ENCODE data around the gene ARFIP1.

ARFIP1 gene

DNA sequence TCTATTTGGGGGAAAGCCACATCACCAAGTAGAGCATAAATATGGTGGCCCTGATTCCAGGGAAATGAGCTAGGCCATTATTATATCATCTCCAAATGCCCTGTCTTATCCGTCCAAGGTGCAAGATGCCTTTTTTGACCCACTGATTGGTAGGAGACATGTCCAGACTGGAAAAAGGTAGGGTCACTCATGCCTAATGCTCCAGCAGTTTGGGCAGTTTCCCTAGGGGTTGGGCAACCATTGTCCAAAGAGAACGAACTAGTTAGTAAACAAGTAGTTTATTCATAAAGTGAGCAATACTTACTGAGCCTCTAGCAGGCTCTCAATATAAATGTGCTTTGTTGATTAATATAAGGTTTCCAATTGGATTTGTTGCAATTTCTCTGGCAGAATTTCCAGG is 162.6 kb downstream of the ARFIP1 start:
- DNase-seq, result no peak

GRCh38 chr4:152943672-152944071 is 163.9 kb downstream of the ARFIP1 start:
- DNase-seq, result no peak

- DNase-seq, result no peak
Observed at GRCh38 chr4:152944666-152945320, 165.0 kb downstream of the ARFIP1 start.

DNA sequence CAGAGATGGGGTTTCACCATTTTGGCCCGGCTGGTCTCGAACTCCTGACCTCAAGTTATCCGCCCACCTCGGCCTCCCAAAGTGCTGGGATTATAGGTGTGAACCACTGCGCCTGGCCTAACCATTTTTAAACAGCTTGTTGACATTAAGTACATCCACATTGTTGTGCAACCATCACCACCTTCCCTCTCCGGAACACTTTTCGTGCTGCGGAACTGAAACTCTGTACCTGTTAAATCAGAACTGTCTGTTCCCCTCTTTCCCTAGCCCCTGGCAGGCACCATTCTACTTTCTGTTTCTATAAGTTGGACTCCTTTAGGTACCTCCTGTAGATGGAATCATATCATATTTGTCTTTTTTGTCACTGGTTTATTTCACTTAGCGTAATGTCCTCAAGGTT is 165.9 kb downstream of the ARFIP1 start:
- no peak for DNase-seq

DNA sequence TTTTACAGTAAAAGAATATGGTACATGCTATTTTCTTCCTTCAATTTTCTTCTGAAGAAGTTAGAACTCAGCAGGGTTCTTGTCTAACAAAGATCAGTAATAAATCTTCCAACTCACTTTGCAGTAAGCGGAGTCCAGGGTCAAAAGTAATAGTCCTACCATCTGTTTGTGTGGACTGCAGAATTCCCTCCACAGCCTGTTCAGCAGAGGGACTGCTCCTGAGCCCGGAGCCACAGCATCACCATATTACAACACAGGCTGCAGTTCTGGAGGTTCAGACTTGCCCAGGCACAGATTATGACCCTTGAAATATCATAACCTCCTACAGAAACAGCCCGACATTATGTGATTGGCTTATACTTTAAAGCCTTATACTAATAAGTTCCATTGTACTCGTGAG is 166.7 kb downstream of the ARFIP1 start:
- DNase-seq, result no peak

- no peak for DNase-seq
Observed at GRCh38 chr4:152947311-152947710, 167.6 kb downstream of the ARFIP1 start.

DNA sequence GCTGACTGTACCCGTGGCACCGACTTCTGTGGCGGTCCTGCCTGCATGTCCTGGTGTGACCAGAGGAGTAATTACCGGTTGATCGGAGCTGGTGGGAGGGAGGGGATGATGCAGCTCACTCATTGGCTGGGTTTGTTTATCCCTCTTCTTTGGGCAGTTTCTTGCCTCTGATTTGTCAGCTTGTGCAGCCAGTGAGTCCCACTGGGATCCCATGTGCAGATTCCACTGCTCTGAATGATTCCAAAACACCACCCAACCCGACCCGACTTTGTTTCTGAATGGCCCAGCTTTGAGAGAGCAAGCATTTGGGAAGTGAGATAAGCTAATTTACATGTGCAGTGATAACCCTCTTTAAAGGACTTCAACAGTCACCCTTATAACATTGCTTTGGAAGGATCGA is 170.2 kb downstream of the ARFIP1 start:
- DNase-seq, result no peak

GRCh38 chr4:152950402-152951274 is 170.9 kb downstream of the ARFIP1 start:
- no peak for DNase-seq

DNA sequence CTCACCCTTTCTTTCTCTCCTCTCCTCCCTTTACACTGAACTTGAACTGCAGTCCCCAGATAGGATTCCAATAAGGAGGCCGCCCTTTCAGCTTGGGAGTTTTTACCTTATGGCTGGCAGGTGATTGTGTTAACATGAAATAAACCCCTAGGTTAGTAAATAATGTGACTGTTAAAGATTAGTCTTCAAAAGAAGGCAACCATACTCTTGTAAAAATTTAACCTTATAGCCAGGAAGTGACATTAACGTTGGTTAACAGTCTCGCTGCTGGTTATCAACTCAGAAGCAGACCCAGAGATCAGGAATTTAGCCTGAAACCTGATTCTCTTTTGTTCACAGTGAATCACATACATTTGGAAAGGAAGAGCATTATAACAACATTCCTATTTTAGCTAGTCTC is 171.6 kb downstream of the ARFIP1 start:
- DNase-seq, result no peak

DNA sequence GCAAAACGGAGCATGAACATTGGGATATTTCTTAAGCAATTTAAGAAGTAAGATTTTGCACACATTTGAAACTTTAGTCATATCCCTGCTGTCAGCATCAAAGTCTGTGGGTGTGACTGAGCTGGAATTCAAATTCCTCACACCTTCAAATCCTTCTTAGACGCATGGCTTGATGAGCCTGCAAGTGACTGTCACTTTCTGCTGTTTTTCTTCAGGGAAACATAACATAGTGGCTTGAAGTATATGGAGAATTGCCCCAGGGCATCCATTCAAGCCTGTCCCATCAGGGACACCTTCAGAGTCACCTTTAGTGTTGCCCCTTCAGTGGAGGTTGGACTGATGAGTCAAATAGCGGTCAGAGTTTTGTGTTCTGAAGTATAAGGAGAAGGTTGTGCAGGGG is 173.8 kb downstream of the ARFIP1 start:
- DNase-seq, result no peak

- no peak for DNase-seq
Observed at GRCh38 chr4:152954741-152955140, 175.0 kb downstream of the ARFIP1 start.

GRCh38 chr4:152956147-152956546 is 176.4 kb downstream of the ARFIP1 start:
- no peak for DNase-seq

DNA sequence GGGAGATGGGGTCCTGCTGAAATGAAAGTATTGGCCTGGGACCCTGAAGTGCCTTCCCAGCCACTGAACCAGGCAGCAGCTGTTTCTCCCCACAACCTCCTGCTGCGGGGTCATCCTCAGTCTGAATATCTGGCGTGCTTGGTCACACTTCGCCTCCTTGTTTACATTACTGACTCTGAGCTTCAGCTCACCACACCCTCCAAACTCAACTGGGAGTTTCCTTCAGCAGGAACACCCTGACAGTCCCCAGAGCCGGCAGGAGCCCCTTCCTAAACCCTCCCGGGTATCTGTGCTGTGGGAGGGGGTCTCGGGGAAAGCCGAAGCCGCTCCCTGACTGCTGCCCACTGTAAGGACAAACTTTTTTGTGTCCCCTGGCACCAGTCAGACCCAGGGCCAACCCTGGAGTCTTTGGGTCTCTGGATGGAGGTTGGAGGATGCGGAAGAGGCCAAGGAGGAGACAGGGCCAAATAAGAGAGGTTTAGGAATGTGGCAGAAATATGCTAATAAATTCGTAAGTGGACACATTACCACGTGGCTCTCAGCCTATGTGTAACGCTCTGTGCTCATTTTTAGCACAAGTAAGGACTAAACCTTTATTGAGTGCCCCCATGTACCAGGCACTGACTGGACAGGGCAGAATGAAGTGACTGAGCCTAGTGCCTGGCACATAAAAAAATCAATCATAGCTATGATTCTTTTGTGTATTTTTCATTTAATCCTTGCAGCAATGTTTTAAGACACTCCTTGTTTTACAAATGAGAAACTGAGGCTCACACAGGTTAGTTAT is 177.1 kb downstream of the ARFIP1 start:
- DNase-seq, result no peak

- DNase-seq, result no peak
Observed at GRCh38 chr4:152957437-152958171, 177.8 kb downstream of the ARFIP1 start.

GRCh38 chr4:152959080-152959479 is 179.3 kb downstream of the ARFIP1 start:
- DNase-seq, result no peak

GRCh38 chr4:152960082-152960481 is 180.3 kb downstream of the ARFIP1 start:
- DNase-seq, result no peak

DNA sequence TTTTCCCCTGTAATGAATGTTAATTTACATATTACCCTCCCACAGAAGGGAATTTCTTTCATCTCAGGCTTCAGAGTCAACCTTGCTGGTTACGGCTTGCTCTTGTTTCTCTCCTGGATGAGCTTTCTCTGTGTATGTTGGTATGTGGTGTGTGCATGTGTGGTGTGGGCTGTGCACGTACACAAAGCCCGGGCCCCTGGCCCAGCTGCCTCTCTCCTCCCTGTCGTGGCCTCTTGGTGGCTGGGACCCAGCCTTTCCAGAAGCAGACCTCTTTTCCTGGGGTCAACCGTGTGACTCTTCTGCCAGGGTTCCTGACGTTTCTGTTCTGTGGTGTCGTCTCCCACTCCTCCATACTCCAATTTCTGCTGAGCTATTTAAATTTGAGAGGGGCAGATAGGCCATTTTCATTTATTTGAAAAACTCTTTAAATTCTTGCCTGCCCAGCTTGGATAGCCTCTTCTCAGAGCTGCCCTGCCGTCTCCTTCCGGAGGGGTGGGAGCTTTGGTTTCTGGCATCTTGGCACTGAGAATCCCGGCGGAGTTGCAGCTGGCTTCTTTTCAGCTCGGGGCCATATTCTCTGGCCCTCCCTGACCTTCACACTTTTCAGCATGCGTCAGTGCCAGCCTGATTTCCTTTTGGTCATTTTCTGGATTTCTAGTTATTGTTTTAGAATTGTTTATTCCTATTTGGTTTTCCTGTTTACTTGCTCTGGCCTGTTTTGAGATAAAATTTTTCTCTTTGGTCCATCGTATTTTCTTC is 181.4 kb downstream of the ARFIP1 start:
- no peak for DNase-seq

- DNase-seq, result no peak
Observed at GRCh38 chr4:152961773-152962115, 182.0 kb downstream of the ARFIP1 start.
